HG02938 (cell line): ENCODE data around the gene LRRC17.
A peak's percentile ranks its signal among the peaks of the same experiment; 100 is the strongest.

Experiments used
- ATAC-seq: cut with Tn5 transposase; IDR thresholded peaks from one replicate; pipeline ENCODE4 v1.9.1; 2021; ENCODE audit warnings: mild to moderate bottlenecking, moderate library complexity; ENCODE audit not compliant: unreplicated experiment

LRRC17 gene

GRCh38 chr7:102912742-102913141, at the start of gene LRRC17:
Gene LRRC17 (plus strand): TSS chr7:102913000. CDS start chr7:102933914, 20,914 bp downstream.
- no peak for ATAC-seq

DNA sequence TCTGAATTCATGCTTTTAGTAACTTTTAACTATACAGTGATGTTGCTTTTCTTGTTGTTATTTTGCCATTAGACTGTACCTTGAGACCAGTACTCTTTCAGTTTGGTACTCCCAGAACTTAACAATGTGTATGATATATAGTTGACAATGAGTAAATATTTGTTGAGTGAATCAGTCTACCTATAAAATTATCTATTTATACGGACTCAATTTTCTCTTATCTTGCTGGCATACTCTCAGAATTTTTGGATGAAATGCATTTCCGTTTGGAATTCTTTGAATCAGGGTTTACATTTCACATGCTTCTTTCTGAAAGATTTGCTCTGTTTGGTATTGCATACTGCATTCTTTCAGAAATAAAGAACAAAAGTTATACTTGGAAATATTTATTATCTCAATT, 47.8 kb upstream of the LRRC17 start:
- ATAC-seq, result no peak

- ATAC-seq, result no peak
These were observed 46.1 kb upstream of the LRRC17 start for GRCh38 chr7:102866535-102867215.

DNA sequence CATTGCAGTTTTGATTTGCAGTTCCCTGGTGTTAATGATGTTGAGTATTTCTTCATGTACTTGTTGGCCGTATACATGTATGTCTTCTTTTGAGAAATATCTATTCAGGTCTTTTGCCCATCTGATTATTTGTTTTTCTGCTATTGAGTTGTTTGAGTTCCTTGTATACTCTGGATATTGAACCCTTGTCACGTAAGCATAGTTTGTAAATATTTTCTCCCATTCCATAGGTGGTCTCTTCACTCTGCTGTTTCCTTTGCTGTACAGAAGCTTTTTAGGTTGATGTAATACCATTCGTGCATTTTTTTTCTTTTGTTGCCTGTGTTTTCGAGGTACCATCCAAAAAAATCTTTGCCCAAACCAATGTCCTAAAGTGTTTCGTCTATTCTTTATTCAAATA, 43.6 kb upstream of the LRRC17 start:
- no peak for ATAC-seq

DNA sequence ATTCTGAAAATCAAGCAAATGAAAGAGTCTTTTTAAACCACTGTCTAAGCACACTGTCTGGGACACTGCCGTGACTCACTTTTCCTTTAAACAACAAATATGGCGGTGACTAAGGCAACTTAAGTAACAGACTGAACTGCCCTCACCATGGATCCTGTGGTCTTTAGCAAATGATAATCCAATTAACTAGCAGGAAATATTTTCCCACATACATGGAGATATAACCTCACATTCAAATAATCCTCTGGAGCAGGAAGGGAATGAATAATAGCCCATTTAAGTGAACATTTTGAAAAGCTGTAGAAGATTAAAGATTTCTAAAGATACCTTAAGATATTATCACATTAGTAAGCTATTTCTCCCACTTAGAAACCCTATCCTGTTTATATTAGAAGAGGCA, 40.3 kb upstream of the LRRC17 start:
- no peak for ATAC-seq

- peak; percentile 30 for ATAC-seq
These were observed 39.2 kb upstream of the LRRC17 start for GRCh38 chr7:102873470-102874165.

DNA sequence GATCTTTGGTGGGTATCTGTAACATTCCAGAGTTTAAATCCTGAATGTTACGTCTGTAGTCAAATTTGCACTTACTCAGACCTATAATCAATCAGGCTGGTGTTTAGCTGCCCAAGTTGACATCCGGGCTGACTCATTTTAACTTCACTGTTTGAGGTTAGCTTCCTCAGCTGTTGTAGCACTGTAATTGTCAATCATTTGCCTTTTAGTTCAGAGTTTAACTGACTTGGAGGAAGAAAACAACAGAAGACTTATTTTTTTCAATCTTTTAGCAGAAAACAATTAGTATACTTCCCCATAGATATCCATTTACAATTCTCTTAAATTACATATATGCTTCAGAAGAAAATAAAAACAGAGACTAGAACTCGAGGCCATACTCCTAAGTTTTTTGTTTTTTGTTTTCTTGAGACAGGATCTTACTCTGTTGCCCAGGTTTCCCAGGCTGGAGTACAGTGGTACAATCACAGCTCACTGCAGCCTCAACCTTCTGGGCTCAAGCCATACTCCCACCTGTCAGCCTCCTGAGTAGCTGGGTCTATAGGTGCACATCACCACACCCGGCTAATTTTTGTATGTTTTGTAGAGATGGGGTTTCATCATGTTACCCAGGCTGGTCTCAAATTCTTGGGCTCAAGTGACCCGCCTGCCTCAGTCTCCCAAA, 38.5 kb upstream of the LRRC17 start:
- peak; percentile 98 for ATAC-seq

GRCh38 chr7:102874966-102875365, 37.8 kb upstream of the LRRC17 start:
- no peak for ATAC-seq

DNA sequence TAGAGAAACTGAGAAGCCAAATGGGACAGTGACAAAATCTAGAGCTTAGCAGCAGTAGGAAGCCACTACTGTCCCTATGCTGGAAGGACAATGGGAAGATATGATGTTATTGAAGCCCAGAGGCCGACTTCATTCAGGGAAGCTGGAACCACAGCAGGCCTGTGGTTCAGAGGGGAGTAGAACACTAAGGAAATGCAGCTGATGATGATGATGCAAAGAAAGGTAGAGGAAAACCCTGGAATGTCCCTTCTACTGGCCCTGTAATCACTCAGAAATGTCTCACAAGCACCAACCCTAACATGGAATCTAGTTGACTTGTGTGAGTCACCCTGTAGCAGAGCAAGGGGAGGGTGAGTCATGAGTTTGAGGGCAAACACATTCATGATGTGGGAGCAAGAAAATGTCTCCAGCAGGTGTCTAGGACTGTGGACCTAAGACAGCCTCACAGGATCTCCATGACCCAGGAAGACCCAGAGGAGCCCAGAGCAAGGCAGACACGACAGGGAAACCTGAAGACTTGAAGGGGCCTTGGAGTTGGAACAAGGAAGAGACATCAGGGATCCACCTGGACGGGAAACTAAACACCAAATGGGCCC, 37.0 kb upstream of the LRRC17 start:
- ATAC-seq, result no peak

- no peak for ATAC-seq
These were observed 29.5 kb upstream of the LRRC17 start for GRCh38 chr7:102883098-102883860.

GRCh38 chr7:102888561-102889233, 24.1 kb upstream of the LRRC17 start:
- no peak for ATAC-seq

- no peak for ATAC-seq
These were observed 22.9 kb upstream of the LRRC17 start for GRCh38 chr7:102889851-102890250.

- ATAC-seq, result no peak
These were observed 22.4 kb upstream of the LRRC17 start for GRCh38 chr7:102890292-102890970.

DNA sequence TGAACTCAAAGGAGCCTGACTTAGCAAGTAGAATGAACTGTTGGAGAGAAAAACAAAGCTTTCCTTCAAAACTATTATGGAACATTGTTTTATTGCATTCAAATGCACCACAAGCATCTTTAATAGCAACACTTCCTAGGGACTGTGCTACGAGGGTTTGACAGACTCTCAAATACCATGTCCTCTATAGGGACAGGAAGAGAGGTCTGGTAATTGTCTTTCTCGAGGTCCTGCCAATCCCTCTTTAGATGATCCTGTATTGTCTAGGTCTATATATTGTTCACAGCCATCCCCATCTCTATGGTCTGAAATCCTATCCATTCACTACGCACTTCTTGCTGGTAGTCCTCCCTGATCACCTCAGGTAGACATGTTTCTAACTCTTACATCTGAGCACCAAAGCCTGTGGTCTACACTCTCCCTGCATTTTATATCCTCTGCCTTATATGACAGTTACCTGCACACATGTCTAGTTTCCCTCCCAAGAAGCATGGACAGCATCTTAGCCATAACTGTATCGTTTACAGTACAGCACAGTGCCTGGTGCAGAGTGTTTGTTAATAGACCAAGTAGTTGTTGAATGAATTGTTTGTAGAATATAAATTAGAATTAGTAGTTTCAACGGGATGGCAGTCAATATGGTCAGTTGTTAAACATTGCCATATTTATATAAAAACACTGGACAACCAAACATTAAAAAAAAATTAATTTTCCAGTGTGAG, 21.7 kb upstream of the LRRC17 start:
- ATAC-seq, result no peak

DNA sequence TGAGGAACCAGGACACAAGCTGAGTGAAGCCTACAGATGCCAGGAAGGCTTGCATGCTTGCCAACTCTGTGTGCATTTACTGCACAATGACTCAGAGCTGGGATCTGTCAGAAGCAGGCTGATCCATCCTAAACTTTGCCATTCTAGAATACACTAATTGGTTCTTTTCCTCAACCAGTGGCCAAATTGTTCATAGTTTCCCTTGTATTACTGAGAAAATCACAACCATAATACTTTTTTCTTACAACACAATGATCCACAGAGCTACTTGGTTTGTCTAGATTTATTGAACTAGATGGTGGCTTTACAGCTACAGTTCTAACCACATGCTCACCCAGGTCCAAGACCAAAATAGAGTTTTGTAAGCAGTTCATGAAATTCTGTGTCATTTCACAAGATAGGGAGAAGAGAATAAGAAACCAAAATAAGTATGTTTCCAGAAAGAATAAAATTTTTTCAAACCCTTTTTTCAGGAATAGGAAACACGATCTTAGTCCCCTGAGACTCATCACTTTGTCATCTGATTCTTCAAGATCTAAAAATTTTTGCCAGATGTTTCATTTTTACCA, 21.0 kb upstream of the LRRC17 start:
- ATAC-seq, result no peak

DNA sequence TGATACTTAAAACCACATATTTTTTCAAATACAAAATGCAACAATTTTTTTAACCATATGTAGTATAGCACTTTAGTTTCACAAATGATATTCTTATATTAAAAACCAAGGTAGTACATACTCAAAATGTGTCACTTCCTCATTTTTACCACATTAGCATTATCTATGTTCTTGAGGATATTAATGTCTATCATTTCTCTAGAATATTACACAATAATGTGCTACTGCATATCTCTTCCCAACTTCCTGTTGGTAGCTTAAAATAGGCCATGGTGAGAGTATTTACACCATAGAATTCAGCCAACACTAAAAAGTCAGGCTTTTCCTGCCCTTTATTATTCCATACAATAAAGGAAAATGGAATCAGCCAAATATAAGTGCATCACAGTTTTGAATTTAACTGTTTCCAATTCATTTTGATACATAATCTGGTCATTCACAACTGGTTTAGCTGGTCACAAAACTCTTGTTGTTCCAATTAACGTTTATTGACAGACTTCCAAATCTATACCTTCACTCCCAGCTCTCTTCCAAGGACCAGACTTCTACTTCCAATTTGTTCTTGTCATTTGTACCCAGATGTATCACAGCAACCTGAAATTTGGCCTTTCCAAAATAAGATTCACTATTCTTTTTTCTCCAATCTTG, 20.0 kb upstream of the LRRC17 start:
- no peak for ATAC-seq

- ATAC-seq, result no peak
These were observed 17.2 kb upstream of the LRRC17 start for GRCh38 chr7:102895602-102896001.

DNA sequence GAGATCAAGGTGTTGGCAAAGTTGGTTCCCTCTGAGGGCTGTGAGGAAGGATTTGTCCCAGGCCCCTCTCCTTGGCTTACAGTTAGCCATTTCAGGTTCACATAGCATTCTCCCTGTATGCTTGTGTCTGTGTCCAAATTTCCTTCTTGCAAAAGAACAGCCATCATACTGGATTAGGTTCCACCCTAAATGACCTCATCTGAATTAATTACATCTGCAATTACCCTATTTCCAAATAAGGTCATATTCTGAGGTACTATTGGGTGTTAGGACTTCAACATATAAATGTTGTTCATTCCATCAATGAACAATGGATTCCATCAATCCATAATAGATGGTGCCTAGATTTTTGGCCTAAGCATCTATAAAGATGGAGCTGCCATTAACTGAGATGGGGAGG, 16.2 kb upstream of the LRRC17 start:
- ATAC-seq, result no peak
